CD4-positive, alpha-beta T cell (primary cell): ENCODE results near the gene TMC2. TPM values are rescaled to one million over a fixed set of nuclear protein-coding genes. Genes with fewer than 3 reads are reported as not detected.
A peak's percentile ranks its signal among the peaks of the same experiment; 100 is the strongest.

Source experiments
- ATAC-seq: fragments of 200-7000 bp; cut with Tn5 transposase; one replicate; pipeline ENCODE4 v1.10.0; 2022; ENCODE audit warnings: mild to moderate bottlenecking; ENCODE audit not compliant: poor library complexity
- CTCF ChIA-PET: fragments of 350-600 bp; sonication (Branson Sonifier 250); formaldehyde crosslinking; loops from one replicate; lab custom pipeline; 2021; ENCODE audit warnings: antibody characterized with exemption, inconsistent platforms; lab: Charles Lee
- POLR2A ChIA-PET: fragments of 350-600 bp; sonication (Branson Sonifier 250); formaldehyde crosslinking; loops from one replicate; lab custom pipeline; 2021; ENCODE audit warnings: antibody characterized with exemption, inconsistent platforms; lab: Charles Lee
- DNase-seq, 14 experiments: peaks; one replicate each; pipeline ENCODE4 v3.0.0-alpha.2; 2013 to 2020; ENCODE audit warnings: mixed read lengths in 2 of 14
- H3K27ac ChIP-seq, 2 donors: one replicate each; pipeline versions ENCODE4 v1.5.1 to v1.7.0; 2013; ENCODE audit warnings: low read length in 2 of 2, low read depth in 1 of 2, mild to moderate bottlenecking in 1 of 2
- H3K27me3 ChIP-seq, 2 experiments: 1 replicate in 1 of 2; 2 replicates in 1 of 2; pipeline versions ENCODE4 v1.6.1 to v1.7.0; 2013; ENCODE audit warnings: low read length in 2 of 2, control low read depth in 1 of 2, mild to moderate bottlenecking in 1 of 2, moderate library complexity in 1 of 2; ENCODE audit not compliant: insufficient read depth in 2 of 2, control insufficient read depth in 1 of 2
- H3K36me3 ChIP-seq: one replicate; pipeline ENCODE4 v1.6.1; 2013; ENCODE audit warnings: low read length, control low read depth; ENCODE audit not compliant: insufficient read depth
- H3K4me1 ChIP-seq: one replicate; pipeline ENCODE4 v1.6.1; 2013; ENCODE audit warnings: low read length, control low read depth; ENCODE audit not compliant: insufficient read depth
- H3K4me3 ChIP-seq: one replicate; pipeline ENCODE4 v1.5.1; 2013; ENCODE audit warnings: mild to moderate bottlenecking, low read length, moderate library complexity
- H3K9me3 ChIP-seq, 2 experiments: 1 replicate in 1 of 2; 2 replicates in 1 of 2; pipeline versions ENCODE4 v1.6.1 to v1.7.0; 2013; ENCODE audit warnings: low read length in 2 of 2, mild to moderate bottlenecking in 2 of 2, control low read depth in 1 of 2, moderate library complexity in 1 of 2; ENCODE audit not compliant: control insufficient read depth in 1 of 2, insufficient read depth in 1 of 2
- H3K27ac Mint-ChIP-seq: one replicate; pipeline ENCODE4 v1.8.0; 2020; ENCODE audit warnings: mixed read lengths
- H3K27me3 Mint-ChIP-seq: one replicate; pipeline ENCODE4 v1.8.0; 2021; ENCODE audit warnings: mixed read lengths
- H3K36me3 Mint-ChIP-seq: one replicate; pipeline ENCODE4 v1.8.0; 2021; ENCODE audit warnings: low read depth, mixed read lengths
- H3K4me1 Mint-ChIP-seq: one replicate; pipeline ENCODE4 v1.8.0; 2021; ENCODE audit warnings: low read depth, mixed read lengths
- H3K4me3 Mint-ChIP-seq: one replicate; pipeline ENCODE4 v1.8.0; 2020; ENCODE audit warnings: mild to moderate bottlenecking, mixed read lengths
- H3K9me3 Mint-ChIP-seq: one replicate; pipeline ENCODE4 v1.8.0; 2020; ENCODE audit warnings: mixed read lengths
- CTCF ChIP-seq: fragments of 200-600 bp; IDR thresholded peaks from one replicate; pipeline ENCODE4 v1.8.0; 2022; ENCODE audit warnings: antibody characterized with exemption, mild to moderate bottlenecking
- intact Hi-C, 2 experiments: fragments of 100-400 bp; cut with DNase I in 1 of 2; cut with micrococcal nuclease in 1 of 2; formaldehyde crosslinking; loops; one replicate each; pipeline versions ENCODE4 v1.15.1 to v1.9.0; 2023 to 2025; cut with DNase I, micrococcal nuclease
- total RNA-seq, 174 experiments: library from RNA in 2 of 174; stranded (reverse) in 2 of 174; gene quantifications; one replicate each; pipeline ENCODE4 v1.2.3 and lab custom pipeline; 2021 to 2026

TMC2 gene
- total RNA-seq, 2 experiments from 2014 or later = not detected

DNA sequence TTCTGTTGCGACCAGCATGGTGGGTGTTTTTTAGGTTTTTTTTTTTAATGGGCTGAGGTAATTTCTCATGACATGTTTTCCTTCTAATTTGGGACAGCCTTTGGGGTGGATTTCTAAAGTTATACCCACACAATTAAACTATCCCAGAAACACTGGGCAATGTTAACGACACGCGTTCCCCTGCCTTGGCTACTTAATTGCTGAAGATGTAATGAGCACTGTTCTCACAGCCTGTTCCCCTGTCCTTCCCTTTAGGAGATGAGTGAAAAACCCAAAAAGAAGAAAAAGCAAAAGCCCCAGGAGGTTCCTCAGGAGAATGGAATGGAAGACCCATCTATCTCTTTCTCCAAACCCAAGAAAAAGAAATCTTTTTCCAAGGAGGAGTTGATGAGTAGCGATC lies 121.3 kb downstream of the TMC2 start:
- Histone ChIP-seq H3K9me3 (no peaks in the 10 kb centered on the region), H3K4me3 (no peak overlapping the region), H3K27me3 (no peaks in the 10 kb centered on the region), H3K4me1 (peaks cover 34% of the 10 kb centered on the region), H3K27ac (no peak overlapping the region), H3K36me3 (peaks cover 87% of the 10 kb centered on the region)
- Mint-ChIP-seq H3K27ac (peak overlapping the region; percentile 61), H3K4me3 (no peak overlapping the region), H3K27me3 (no peaks in the 10 kb centered on the region), H3K36me3 (peaks cover 97% of the 10 kb centered on the region), H3K9me3 (no peaks in the 10 kb centered on the region), H3K4me1 (peaks cover 38% of the 10 kb centered on the region)
- POLR2A ChIA-PET = interaction anchor here (1.2 kb wide), 1 partner anchor 9 kb away, joined by 4 read pairs; no protein-coding TSS in a partner anchor
- DNase-seq (no peak), ATAC-seq (no peak)
- CTCF ChIA-PET = interaction anchor here (1.6 kb wide), 1 partner anchor 11 kb away, joined by 4 read pairs; no protein-coding TSS in a partner anchor
- no peak for TF ChIP-seq CTCF
- intact Hi-C loops = loop anchor here in 1 of 2 experiments (5.0 kb wide), 1 partner anchor 180 kb away; no protein-coding TSS in a partner anchor

- Mint-ChIP-seq H3K4me1 (peaks cover 40% of the 10 kb centered on the region), H3K9me3 (no peaks in the 10 kb centered on the region), H3K27me3 (no peaks in the 10 kb centered on the region), H3K36me3 (peaks cover 94% of the 10 kb centered on the region), H3K27ac (peak overlapping the region; percentile 61), H3K4me3 (peak overlapping the region; percentile 22)
- peaks cover 32% of the 10 kb centered on the region for H3K4me1 ChIP-seq
- no peak overlapping the region for H3K27ac ChIP-seq
- H3K27me3 ChIP-seq = no peaks in the 10 kb centered on the region
- DNase-seq (no peak), ATAC-seq (peak; percentile 22)
- ChIA-PET CTCF (no interaction called here), POLR2A (no interaction called here)
- TF ChIP-seq CTCF = no peak
- peaks cover 87% of the 10 kb centered on the region for H3K36me3 ChIP-seq
- H3K9me3 ChIP-seq = no peaks in the 10 kb centered on the region
- no peak overlapping the region for H3K4me3 ChIP-seq
- intact Hi-C loops = loop anchor here in 1 of 2 experiments (5.0 kb wide), 1 partner anchor 179 kb away; no protein-coding TSS in a partner anchor
These were observed 122.3 kb downstream of the TMC2 start for GRCh38 chr20:2658414-2659354.

DNA sequence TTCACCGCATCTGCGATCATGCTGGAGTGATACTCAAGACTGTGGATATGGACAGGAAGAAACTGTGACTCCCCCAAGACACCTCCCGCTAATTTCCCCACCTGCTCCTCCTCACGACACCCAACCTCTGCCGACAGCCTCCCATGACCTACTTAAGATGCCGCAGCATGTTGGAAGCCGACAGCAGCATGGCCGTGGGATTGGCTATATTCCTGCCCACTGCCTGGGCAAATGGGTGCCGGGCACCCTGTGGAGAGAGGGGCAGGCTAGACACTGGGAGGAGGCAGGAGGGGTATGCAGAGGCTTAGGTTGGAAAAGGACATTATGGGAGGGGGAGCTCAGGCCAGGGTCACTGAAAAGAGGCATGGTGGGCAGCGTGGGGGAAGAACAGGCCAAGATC lies 123.2 kb downstream of the TMC2 start:
- H3K4me1 ChIP-seq = peaks cover 30% of the 10 kb centered on the region
- H3K36me3 ChIP-seq = peaks cover 78% of the 10 kb centered on the region
- no peak overlapping the region for H3K27ac ChIP-seq
- ChIA-PET CTCF (no interaction called here), POLR2A (no interaction called here)
- Mint-ChIP-seq H3K36me3 (peaks cover 92% of the 10 kb centered on the region), H3K27ac (no peak overlapping the region), H3K27me3 (no peaks in the 10 kb centered on the region), H3K4me1 (peaks cover 38% of the 10 kb centered on the region), H3K4me3 (peak overlapping the region; percentile 4), H3K9me3 (no peaks in the 10 kb centered on the region)
- no peaks in the 10 kb centered on the region for H3K9me3 ChIP-seq
- no peak for DNase-seq
- intact Hi-C loops = loop anchor here in 1 of 2 experiments (5.0 kb wide), 1 partner anchor 178 kb away; no protein-coding TSS in a partner anchor
- no peak overlapping the region for H3K4me3 ChIP-seq
- H3K27me3 ChIP-seq = no peaks in the 10 kb centered on the region
- ATAC-seq = no peak
- no peak for TF ChIP-seq CTCF
